IPS DF 4.7 (cell line): Measurements from ENCODE around the gene PCDH12.
"Not testable (repeated sequence)": the region's sequence is repeated elsewhere in the genome, so short reads cannot be mapped to it uniquely, and the experiment has no call there.

Source experiments
- DNase-seq: peaks from one replicate; pipeline ENCODE4 v3.0.0-alpha.2; 2013; ENCODE audit warnings: low spot score; ENCODE audit errors: extremely low read depth

The PCDH12 gene

DNA sequence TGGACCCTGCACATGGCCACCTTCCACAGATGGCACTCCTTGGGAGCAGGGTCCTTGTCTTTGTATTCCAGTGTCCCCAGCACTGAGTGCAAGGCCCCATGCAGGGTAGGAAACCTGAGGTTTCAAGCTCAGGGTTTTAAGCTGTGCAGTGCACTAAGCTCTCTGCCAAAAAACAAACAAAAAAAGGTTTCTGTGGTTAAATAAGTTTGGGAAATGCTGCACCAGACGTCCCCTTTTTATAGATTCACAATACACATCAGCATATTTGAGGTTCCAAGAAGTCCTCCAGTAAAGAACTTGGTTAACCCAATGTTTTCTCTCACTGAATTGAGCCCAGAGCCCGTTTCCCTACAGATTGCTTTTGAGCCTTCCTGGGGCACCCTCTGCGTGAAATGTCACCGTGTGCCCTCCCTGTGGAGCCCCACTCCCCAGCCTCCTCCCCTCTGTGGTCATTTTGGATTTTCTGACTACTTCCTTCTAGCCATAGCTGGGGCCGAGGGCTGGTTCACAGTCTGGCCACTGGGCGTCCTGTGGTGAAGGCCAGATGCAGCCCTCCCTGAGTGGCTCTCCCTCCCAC lies 17.2 kb downstream of the PCDH12 start:
- DNase-seq: no peak

DNA sequence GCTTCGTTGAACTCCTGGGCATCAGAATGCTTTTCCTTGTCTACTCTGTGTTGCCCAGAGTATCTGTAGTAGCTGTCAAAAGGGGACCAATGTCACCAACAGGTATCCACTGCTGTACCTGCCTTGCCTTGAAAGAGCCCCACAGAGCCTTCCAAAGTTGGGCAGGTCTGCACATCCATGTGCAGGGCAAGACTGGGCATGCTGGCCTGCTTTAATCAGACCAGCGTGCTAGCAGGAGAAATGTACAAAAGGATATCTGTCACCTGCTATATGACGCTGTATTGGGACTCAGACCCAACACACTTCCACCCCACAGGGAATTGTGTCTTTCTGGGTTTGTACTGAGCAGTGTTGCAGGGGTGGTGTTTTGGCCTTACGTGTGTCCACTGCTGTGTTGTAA lies 22.5 kb downstream of the PCDH12 start:
- DNase-seq: no peak

DNA sequence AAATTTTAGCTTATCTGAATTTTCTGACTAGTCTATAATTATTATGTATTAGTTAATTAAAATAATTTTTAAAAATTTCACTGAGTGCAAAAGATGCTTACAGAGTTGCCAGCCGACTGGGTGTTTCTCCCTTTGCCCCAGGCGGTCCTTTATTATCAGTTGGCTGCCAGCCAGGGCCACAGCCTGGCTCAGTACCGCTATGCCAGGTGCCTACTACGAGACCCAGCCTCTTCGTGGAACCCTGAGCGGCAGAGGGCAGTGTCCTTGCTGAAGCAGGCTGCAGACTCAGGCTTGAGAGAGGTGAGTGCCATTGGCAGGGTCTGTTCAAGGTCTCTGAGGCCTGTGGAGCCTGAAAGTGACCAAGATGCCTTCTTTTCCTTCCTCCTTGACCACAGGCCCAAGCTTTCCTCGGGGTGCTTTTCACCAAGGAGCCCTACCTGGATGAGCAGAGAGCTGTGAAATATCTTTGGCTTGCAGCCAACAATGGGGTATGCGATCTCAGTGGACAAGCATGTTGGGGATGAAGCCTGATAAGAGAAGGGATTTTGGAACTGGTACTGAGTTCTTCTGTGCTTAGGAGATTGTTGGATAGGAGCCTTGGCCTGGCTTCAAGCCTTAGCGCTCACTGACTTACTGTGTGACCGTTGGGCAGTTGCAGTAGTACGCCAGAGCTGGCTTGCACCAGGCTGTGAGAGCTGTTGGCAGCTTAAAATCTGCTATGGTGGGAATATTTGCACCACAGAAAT lies 23.7 kb downstream of the PCDH12 start:
- DNase-seq: no peak

DNA sequence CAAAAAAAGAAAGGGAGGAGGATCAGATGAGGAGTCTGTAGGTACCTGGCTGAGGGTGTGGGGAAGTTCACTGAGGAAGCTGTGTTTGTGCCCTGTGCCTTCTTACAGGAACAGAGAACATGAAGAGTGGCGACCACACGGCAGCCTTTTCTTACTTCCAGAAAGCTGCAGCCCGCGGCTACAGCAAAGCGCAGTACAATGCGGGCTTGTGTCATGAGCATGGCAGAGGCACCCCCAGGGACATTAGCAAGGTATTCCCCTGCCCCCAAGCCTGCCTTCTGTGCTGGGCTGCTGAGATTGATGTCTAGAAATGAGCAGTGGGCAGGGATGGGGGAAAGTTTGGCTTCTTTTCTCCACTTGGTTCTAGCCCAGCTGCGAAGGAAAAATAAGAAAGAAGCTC lies 24.9 kb downstream of the PCDH12 start:
- no peak for DNase-seq

DNA sequence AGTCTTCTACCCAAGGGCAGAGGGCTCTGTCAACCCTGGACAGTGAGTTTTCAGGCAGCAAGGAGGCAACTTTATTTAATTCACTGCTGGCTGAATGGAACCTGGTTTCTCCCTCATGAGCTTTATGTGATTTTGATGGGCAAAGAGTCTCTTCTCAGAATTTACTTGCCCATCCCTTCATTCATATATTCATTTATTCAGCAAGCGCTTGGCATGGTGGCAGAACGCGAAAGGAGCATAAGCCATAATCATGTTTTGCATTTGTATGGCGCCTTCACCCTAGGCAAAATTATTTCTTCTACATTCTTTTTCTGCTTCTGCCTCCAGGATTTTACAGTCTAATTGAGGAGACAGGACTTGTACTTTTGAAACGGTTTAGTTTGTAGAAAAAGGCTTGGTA lies 26.3 kb downstream of the PCDH12 start:
- DNase-seq: no peak

DNA sequence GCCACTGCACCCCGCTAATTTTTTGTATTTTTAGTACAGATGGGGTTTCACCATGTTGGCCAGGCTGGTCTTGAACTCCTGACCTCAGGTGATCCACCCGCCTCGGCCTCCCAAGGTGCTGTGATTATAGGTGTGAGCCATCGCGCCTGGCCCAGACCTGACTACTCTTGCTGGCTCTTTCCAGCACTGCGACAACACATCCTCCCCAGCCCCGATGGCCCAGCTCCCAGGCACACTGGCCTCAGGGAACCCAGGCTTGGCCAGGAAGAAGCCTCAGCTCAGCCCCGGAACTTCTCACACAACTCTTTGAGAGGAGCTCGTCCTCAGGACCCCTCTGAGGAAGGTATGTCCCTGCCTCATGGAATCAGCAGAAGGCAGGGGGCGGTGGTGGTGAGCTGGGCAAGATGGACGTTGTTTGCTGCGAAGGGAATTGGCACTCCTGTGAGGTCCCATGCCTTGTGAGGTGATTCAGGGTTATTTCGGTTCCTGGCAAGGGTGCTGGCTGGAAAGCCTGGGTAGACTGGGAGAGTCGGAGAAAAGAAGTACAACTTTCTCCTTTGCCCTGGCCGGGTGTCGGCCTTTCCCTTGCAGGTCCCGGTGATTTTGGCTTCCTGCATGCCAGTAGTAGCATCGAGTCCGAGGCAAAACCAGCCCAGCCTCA lies 28.5 kb downstream of the PCDH12 start:
- DNase-seq: no peak

DNA sequence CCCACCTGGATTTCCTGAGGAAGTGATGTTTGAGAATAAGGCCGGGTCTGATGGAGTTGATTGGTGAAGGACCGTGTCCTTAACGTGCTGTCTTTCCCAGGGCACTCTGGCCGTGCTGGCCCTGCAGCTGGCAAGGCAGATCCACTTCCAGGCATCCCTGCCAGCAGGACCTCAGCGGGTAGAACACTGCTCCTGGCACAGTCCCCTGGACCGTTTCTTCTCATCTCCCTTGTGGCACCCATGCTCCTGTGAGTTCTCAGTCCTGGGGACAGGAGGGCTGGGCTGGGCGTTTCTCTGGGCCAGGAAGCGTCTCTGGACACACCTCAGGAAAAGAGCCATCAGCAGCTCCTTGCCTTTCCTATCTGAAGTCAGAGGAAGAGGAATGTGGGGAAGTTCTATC lies 30.0 kb downstream of the PCDH12 start:
- DNase-seq: no peak

DNA sequence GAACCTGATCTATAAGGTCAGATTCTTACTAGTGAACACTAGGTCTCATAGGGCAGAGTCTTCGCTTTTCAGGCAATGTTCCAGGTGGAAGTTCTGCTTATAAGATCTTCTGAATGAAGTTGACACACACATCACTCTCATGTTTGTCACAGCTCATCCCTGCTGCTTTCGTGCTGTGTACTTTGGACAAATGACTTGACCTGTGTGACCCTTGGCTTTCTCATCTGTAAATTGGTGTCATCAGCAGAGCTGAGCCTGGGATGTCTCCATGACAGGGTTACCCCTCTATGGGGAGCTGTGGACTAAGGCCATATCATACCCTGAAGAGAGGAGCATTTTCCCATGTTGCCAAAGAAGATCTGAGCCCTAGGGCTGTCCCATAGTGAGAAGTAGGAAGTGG lies 31.6 kb downstream of the PCDH12 start:
- DNase-seq: no peak

DNA sequence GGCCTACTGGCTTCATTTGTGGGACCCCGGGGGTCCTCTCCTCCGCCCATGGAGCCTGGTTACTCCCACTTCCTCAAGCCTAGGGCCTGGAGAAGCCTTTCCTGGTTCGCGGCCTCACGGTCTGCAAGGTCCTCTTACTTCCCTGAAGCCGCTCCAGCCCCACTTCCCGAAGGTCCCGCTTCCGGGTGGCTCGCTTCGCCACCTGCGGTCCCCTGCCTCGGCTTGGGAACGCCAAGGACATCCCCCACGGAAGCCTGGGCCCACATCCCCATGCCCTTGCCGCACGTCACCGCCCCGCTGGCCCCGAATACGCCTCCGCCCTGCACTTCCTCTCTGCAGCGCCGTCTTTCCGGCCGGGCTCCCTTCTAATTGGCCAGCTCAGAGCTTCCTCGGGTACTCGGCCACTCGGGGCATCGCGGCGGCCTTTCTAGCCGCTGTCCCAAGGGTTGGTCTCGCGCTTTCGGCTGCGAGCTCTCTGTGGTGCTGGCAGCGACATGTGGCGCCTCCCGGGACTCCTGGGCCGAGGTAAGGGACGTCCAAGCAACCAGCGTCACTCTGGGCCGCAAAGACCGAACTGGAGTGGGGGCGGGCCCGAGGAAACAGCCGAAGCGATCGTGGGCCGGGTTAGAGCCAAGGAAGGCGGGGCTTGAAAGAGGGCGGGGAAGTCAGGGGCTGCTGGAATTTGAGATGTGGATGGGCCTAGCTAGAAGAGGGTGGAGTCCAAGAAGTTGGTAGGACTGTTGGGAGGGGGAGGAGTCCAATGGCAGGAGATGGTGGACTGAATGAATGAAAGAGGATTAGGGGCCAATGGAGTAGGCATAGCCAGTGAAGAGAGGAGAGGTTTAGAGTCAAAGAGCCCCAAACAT lies 34.3 kb downstream of the PCDH12 start, which contains the start of gene DELE1:
Gene DELE1 (plus strand): TSS at position 424 of the 866 bp plus-strand sequence. CDS start 71 bp downstream, at position 495.
- DNase-seq: peak; percentile 79

DNA sequence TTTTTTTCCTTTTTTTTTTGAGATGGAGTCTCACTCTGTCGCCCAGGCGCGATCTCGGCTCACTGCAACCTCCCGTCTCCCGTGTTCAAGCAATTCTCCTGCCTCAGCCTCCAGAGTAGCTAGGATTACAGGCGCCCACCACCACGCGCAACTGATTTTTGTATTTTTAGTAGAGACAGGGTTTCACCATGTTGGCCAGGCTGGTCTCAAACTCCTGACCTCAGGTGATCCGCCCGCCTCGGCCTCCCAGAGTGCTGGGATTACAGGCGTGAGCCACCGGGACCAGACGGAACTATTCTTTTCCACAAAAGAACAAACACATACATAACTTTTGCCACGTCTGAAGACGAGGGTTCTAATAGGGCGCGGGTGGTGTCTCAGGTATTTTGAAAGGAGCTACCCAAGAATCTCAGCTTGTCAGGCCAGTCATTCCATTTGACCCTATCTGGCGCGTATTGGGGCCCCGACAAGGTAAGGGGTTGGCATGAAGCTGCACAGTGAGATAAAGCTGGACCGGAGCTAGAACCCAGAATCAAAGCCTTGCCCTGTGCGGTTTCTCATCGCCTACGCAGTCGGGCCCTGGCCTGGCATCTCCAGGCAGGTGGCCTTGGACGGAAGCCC lies 35.1 kb downstream of the PCDH12 start:
- not testable (repeated sequence) for DNase-seq

DNA sequence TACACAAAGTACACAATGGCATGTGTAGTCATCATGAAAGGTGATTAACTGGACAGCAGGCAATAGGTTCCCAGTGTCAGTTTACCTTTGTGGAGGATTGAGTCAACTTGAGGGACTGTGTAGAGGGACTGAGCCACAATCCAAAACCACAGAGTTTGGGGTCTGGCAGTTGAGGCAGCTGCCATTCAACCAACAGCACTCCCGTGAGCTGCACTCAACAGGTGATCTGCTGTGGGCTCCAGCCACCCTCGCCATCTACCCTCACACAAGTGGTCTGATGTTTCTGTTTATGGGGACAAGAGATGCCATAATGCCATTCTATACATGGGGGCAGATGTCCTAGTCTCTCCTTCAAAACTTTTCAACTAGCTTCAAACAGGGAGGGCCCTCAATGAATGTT lies 37.2 kb downstream of the PCDH12 start:
- no peak for DNase-seq

DNA sequence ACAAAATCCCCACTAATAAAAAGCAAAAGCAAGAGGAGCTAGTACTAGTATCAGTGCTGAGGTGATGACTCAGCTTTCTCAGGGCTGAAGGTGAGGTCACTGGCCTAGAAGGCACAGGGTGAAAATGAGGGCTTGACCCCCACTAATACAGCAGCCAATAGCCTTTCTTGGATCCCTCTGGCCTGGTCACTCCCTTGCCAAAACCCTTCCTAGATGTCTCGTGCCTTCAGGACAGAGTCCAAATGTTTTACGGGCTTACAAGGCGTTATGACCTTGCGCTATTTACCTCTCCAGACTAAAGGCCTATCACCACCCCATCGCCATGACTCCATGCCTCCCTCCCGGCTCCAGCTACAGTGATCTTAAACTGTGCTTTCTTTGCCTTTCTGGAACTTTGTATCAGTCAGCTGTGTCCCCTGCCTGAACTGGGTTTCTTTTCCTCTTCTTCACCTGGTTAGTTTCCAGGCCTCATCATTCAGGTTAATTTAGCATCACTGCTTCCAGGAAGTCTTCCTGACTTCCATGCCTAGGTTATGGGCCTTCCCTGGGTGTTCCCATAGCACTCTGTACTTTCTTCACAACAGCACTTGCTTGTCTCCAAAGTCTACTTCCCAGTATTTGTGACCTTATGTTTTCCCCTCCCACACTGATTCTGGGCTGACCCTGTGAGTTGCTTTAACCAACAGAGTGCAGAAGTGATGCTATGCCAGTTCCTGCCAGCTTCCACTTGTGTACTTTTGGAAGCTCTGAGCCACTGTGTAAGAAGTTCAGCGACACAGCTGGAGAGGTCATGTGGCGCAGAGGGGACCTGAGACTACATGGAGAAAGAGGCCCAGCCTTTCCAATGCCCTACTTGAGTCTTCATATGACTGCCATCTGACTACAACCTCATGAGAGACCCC lies 38.5 kb downstream of the PCDH12 start:
- DNase-seq: no peak

DNA sequence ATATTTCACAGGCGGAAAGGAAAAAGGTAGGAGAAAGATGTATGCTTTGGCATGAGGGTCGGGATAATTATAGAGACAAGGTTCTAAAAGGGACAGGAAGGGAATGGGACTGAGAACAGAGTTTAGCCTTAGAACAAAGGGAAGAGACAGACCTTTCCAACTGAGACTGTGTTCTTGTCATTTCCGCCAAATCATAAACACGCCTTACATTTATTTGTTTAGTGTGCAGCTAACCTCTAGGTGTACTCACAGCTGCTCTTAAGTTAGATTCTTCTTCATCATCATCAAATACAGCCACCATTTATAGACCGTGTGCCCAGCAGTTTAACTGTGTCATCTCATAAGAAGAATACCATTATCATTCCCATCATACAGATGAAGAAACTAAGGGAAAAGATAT lies 40.2 kb downstream of the PCDH12 start:
- no peak for DNase-seq

DNA sequence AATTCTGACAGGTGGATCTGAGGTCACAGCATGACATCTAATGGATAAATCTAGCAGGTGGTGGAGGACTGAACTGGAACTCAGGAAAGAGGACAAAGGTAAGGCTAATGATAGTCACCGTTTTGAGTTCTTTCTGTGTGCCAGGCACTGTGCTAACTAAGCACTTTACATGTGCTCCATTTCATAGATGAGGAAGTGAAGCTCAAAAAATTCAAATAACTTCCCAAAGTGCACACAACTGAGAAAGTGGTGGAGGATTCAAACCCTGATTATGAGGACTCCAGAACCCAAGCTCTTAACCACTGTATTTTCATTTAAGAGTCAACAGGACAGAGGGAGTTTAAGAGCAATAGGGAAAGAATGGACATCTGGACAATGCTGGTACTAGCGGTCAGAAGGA lies 41.5 kb downstream of the PCDH12 start:
- no peak for DNase-seq

DNA sequence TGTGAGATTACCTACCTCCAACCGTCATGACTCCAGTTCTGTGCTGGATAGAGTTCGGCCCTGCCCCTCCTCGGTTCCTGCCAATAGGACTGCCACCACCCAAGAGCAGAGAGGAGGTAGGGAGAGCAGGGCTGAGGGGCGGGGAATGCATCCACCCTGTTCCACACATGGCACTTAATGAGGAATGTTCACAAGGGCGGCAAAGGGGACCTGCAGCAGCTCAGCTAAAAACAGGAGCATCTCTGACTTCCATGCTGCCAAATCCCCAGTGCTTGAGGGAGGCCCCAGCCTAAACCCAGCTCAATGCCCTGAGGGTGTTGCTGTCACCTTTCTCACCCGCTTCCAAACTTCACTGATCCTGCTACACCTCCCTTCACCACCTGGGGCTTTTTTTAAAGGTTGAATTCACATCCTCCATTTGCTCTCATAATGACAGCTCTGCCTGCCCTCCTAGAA lies 42.1 kb downstream of the PCDH12 start:
- peak; percentile 7 for DNase-seq

DNA sequence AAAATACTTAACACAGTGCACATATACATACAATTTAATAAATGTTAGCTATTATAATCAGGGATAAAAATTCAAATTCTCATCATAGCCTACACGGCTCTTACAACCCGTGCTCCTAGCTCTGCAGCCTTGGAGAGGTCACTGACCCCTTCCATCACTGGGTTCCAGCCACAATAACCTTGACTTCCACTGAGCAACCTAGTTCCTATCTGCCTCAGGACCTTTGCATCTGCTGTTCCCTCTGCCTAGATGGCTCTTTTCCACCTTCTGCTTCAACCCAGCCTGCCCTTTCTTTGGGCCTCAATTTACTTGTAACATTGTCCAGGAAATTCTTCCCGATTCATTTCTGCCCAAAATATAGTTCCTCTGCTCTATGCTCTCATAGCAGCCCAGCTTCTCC lies 43.2 kb downstream of the PCDH12 start:
- DNase-seq: no peak

DNA sequence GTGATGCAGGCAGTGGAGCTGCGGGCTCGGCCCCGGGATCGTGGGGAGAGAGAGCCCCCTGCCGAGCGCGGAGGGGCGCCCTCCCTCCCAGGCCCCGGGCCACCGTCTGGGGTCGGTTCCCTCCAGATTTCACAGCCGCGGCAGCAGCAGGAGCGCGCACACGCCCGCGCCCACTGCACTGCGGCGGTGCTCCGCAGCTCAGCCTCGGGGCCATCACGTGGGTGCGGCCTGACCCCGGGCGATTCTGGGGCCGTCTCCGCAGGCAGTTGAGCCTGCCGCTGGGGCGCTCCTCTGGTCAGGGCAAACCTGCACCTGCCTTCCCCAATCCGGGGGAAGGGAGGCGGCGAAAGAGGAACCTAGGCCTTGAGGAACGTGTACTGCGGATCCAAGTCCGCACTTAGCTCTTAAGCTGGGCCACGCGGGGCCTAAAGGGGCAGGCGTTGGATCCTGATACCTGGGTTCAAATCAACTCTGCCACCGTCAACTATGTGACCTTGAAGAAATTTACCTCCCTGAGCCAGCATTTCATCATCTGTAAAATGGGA lies 43.7 kb downstream of the PCDH12 start:
- peak; percentile 5 for DNase-seq

DNA sequence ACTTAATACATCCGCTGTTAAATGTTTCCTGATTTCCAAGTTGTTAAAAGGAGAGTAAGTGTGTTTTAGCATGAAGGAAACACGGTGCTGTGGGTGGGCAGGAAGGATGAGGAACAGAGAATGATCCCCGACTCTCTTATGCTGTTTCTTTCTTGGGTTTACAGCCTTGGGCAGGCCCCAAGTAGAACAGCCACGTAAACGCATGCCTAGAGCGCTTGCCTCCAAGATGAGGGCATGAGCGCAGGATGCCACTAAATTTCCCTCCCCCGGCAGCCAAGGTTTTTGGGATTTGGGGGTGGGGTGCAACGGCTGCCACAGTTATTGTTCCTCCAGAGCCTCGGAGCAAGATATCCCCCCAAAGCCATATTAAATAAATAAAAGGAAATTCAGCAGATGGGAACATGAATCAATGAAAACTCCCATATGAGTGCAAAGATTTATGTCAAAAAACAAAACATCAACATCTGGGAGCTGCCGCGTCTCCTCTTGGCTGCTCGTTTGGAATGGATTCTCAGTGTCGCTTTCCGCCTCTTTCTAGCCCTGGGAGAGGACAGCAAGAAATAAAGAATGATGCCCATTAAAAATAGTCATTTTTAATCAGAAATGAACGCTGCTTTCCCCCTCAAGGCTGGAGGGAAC lies 44.3 kb downstream of the PCDH12 start:
- no peak for DNase-seq

DNA sequence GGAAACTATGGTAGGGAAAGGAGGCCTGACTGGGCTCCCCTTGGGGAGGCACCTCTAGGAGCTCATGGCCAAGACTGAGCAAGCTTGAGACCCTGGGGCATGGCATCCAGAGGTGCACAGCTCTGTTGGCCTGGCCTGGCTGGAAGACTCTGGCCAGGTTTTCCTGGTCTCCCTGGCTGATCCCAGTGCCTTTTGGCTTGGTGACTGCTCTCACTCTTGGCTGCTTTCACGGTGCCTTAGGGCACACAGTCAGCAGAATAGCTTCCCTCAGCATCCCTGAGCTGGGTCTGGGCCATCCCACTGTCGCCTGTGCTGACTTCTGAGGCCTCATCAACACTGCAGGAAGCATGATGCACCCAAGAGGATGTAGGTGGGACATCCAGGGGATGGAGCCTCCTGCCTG lies 47.7 kb downstream of the PCDH12 start:
- no peak for DNase-seq
